Measurements from ENCODE around the gene ZNF580. TPM values are rescaled to one million over a fixed set of nuclear protein-coding genes. Genes with fewer than 3 reads are reported as not detected.

The ZNF580 gene
- total and polyA plus RNA-seq, 2 of the 13 experiments (the other 11 are each of a cell fraction or from before 2014, with no cell fraction given): 4.4 to 6.0 TPM

- peak; percentile 44; the same call in 1 of the 2 replicates for TF ChIP-seq ZSCAN25 (CRISPR knock-in tag; IDR thresholded peaks at IDR 0.05)
- no peak for TF ChIP-seq MIER3 (CRISPR knock-in tag; IDR thresholded peaks at IDR 0.05; ENCODE audit: borderline replicate concordance)
- TF ChIP-seq NFKBIZ (CRISPR knock-in tag; IDR thresholded peaks at IDR 0.05): peak; percentile 35; the same call in 1 of the 2 replicates
- 0 out of 3 replicates have a peak, but pooled peaks have one; percentile 9 for TF ChIP-seq MXI1 (IDR thresholded peaks at IDR 0.05; ENCODE audit: borderline replicate concordance, low read depth, low read length)
- no peak for TF ChIP-seq TCF12 (IDR thresholded peaks at IDR 0.05)
- peak; percentile 51; the same call in 1 of the 2 replicates for TF ChIP-seq TCF12 (CRISPR knock-in tag; IDR thresholded peaks at IDR 0.05)
- peak; percentile 43 for TF ChIP-seq HNRNPLL (IDR thresholded peaks at IDR 0.05; ENCODE audit: low read depth, low read length, poor library complexity, severe bottlenecking)
- peak; percentile 42; the same call in 1 of the 2 replicates for TF ChIP-seq ZNF768 (CRISPR knock-in tag; IDR thresholded peaks at IDR 0.05)
- peak; percentile 87 for TF ChIP-seq AGO2 (optimal IDR thresholded peaks at IDR 0.05; ENCODE audit: low read depth, low read length)
- 0 out of 2 replicates have a peak, but pooled peaks have one; percentile 23 for TF ChIP-seq ARNTL (CRISPR knock-in tag; IDR thresholded peaks at IDR 0.05)
- TF ChIP-seq PLRG1 (conservative IDR thresholded peaks at IDR 0.05): no peak
- TF ChIP-seq REST (IDR thresholded peaks at IDR 0.05; ENCODE audit: borderline replicate concordance in 1 of 2, low read depth in 1 of 2, low read length in 2 of 2): peak in 1 of 2 experiments; percentile 40; a peak in 1 of 4 replicates
- peak; percentile 46; the same call in 1 of the 2 replicates for TF ChIP-seq ZNF598 (CRISPR knock-in tag; IDR thresholded peaks at IDR 0.05; ENCODE audit: borderline replicate concordance)
- TF ChIP-seq NONO (IDR thresholded peaks at IDR 0.05): no peak
- TF ChIP-seq NONO (CRISPR knock-in tag; conservative IDR thresholded peaks at IDR 0.05): 0 out of 2 replicates have a peak, but pooled peaks have one; percentile 10
- TF ChIP-seq ISL2 (CRISPR knock-in tag; IDR thresholded peaks at IDR 0.05): peak; percentile 27; the same call in 1 of the 2 replicates
- TF ChIP-seq RARA (CRISPR knock-in tag; IDR thresholded peaks at IDR 0.05): no peak
- peak; percentile 88 for TF ChIP-seq DRAP1 (CRISPR knock-in tag; IDR thresholded peaks at IDR 0.05)
- no peak for TF ChIP-seq CEBPZ (IDR thresholded peaks at IDR 0.05; ENCODE audit: low read length)
- 0 out of 2 replicates have a peak, but pooled peaks have one; percentile 27 for TF ChIP-seq ZNF225 (CRISPR knock-in tag; IDR thresholded peaks at IDR 0.05)
- peak; percentile 21; the same call in 1 of the 2 replicates for TF ChIP-seq ZNF160 (CRISPR knock-in tag; IDR thresholded peaks at IDR 0.05)
- TF ChIP-seq RFXAP (CRISPR knock-in tag; IDR thresholded peaks at IDR 0.05; ENCODE audit: borderline replicate concordance): peak; percentile 66; the same call in 1 of the 2 replicates
Measured at GRCh38 chr19:55598719-55599467, 41.9 kb upstream of the ZNF580 start (continued).
